BJ (cell line): ENCODE results near the gene CCDC14. TPM values are rescaled to one million over a fixed set of nuclear protein-coding genes. Genes with fewer than 3 reads are reported as not detected.
"Not testable (repeated sequence)": the region's sequence is repeated elsewhere in the genome, so short reads cannot be mapped to it uniquely, and the experiment has no call there.

ENCODE experiments used
- CTCF ChIA-PET: fragments of 350-600 bp; formaldehyde crosslinking; extraction: SDS; loops from one replicate; lab custom pipeline; 2021; ENCODE audit warnings: antibody characterized with exemption, inconsistent platforms; lab: Yijun Ruan, JAX
- POLR2A ChIA-PET: fragments of 300-600 bp; sonication (Branson Sonifier 250); formaldehyde crosslinking; extraction: SDS; loops from one replicate; lab custom pipeline; 2021; ENCODE audit warnings: antibody characterized with exemption; lab: Charles Lee
- DNase-seq: peaks from one replicate; pipeline ENCODE4 v3.0.0-alpha.2; 2011; ENCODE audit warnings: low read depth
- H3K27me3 ChIP-seq: 2 replicates; pipeline ENCODE4 v1.6.0; 2011; ENCODE audit warnings: low read length; ENCODE audit not compliant: control insufficient read depth, insufficient read depth
- H3K36me3 ChIP-seq: 2 replicates; pipeline ENCODE4 v1.5.1; 2011; ENCODE audit warnings: low read length; ENCODE audit not compliant: control insufficient read depth, insufficient read depth
- H3K4me3 ChIP-seq: 2 replicates; pipeline ENCODE4 v1.5.1; 2011; ENCODE audit warnings: low read depth, mild to moderate bottlenecking, control low read depth, low read length
- polyA minus RNA-seq: library from RNA; depleted of rRNA, polyadenylated mRNA; stranded (reverse); fragments of >200 nt; gene quantifications from 2 replicates; pipeline ENCODE4 v1.2.3, GENCODE V29; 2011; rRNA and poly(A)+ RNA removed
- polyA plus RNA-seq: library from polyadenylated mRNA; depleted of rRNA; stranded (reverse); fragments of >200 nt; gene quantifications from 2 replicates; pipeline ENCODE4 v1.2.3, GENCODE V29; 2011; rRNA removed
- TF ChIP-seq, protein P1 (sequence below): IDR thresholded peaks from 2 replicates; pipeline ENCODE4 v1.5.1; 2011; ENCODE audit warnings: low read depth, mild to moderate bottlenecking, control low read depth, inconsistent platforms, low read length, moderate library complexity; ENCODE audit not compliant: insufficient read depth

Gene CCDC14
- 112 and 122 TPM in 2 replicates for polyA plus RNA-seq
- 63.2 and 73.7 TPM in 2 replicates for polyA minus RNA-seq

GRCh38 chr3:123960781-123961507 lies at the start of gene CCDC14:
CCDC14 (minus strand) TSS chr3:123961229; CDS start chr3:123961173, 56 bp downstream.
- ChIA-PET CTCF (interaction anchor here (0.9 to 1.8 kb wide), 5 partner anchors 13 to 56 kb away, joined by 3 to 4 read pairs (median 3); no protein-coding TSS in a partner anchor), POLR2A (interaction anchor here (0.6 kb wide), 2 partner anchors 124 to 394 kb away, joined by 3 to 4 read pairs; no protein-coding TSS in a partner anchor)

DNA sequence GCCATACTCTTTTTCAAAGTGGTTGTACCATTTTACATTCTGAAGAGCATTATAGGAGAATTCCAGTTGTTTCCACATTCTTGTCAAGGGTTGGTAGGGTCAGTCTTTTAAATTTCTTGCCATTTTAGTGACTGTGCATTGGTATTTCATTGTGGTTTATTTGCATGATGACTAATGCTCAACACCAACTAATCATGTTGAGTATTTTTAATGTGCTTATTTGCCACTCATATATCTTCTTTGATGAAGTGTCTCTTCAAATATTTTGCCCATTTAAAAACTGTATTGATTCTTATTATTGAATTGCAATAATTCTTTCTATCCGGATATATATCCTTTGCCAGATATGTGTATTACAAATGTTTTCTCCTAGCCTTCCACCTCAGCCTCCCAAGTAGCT lies 47.3 kb upstream of the CCDC14 start:
- H3K4me3 ChIP-seq, DNase-seq, H3K27me3 ChIP-seq, H3K36me3 ChIP-seq, POLR2A ChIA-PET: not testable (repeated sequence)
- CTCF ChIA-PET: interaction anchor here (0.6 to 1.4 kb wide), 2 partner anchors 25 to 508 kb away, joined by 3 read pairs; partner anchors contain the start of gene KALRN

More at GRCh38 chr3:123960781-123961507, at the start of gene CCDC14:
- Histone ChIP-seq H3K36me3 (no peaks in the 10 kb centered on the region), H3K27me3 (no peaks in the 10 kb centered on the region), H3K4me3 (peak within 1 kb of the TSS; percentile 79)
- DNase-seq: peak; percentile 80
- TF ChIP-seq, protein P1, sequence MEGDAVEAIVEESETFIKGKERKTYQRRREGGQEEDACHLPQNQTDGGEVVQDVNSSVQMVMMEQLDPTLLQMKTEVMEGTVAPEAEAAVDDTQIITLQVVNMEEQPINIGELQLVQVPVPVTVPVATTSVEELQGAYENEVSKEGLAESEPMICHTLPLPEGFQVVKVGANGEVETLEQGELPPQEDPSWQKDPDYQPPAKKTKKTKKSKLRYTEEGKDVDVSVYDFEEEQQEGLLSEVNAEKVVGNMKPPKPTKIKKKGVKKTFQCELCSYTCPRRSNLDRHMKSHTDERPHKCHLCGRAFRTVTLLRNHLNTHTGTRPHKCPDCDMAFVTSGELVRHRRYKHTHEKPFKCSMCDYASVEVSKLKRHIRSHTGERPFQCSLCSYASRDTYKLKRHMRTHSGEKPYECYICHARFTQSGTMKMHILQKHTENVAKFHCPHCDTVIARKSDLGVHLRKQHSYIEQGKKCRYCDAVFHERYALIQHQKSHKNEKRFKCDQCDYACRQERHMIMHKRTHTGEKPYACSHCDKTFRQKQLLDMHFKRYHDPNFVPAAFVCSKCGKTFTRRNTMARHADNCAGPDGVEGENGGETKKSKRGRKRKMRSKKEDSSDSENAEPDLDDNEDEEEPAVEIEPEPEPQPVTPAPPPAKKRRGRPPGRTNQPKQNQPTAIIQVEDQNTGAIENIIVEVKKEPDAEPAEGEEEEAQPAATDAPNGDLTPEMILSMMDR: no peak

GRCh38 chr3:124007186-124007585 lies 46.2 kb upstream of the CCDC14 start:
- TF ChIP-seq, protein P1: no peak
- DNase-seq: peak; percentile 44
- POLR2A ChIA-PET: no interaction called here
- CTCF ChIA-PET: interaction anchor here (0.9 to 2.0 kb wide), 2 partner anchors 9 to 273 kb away, joined by 3 to 5 read pairs; no protein-coding TSS in a partner anchor
- no peaks in the 10 kb centered on the region for H3K27me3 ChIP-seq
- no peak overlapping the region for H3K4me3 ChIP-seq
- H3K36me3 ChIP-seq: no peaks in the 10 kb centered on the region

GRCh38 chr3:124002405-124003079 lies 41.5 kb upstream of the CCDC14 start:
- DNase-seq, H3K4me3 ChIP-seq, H3K27me3 ChIP-seq, CTCF ChIA-PET, POLR2A ChIA-PET, H3K36me3 ChIP-seq: not testable (repeated sequence)

- CTCF ChIA-PET, H3K4me3 ChIP-seq, H3K36me3 ChIP-seq, H3K27me3 ChIP-seq, DNase-seq, POLR2A ChIA-PET: not testable (repeated sequence)
Measured at GRCh38 chr3:124001366-124001765, 40.3 kb upstream of the CCDC14 start.

DNA sequence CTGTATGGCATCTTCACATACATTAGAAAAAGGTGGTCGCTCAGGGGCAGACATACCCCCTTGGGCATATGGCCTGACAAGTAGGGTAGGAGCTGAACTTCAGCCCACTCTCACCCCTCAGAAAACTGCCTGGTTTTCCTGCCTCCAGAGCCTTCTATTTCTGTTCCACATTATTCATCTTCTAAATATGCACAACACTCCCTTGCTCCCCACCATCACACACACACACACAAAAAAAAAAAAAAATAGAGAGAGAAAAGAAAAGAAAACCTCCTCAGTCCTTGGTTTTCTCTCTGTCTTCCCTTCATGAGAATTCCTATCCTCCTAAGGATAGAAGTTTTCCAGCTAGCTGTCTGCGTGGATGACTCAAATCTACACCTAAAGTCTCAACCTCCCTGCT lies 36.5 kb upstream of the CCDC14 start:
- Histone ChIP-seq H3K36me3 (no peaks in the 10 kb centered on the region), H3K27me3 (peaks cover 1% of the 10 kb centered on the region; the same call in 1 of the 2 replicates), H3K4me3 (no peak overlapping the region)
- TF ChIP-seq, protein P1: no peak
- CTCF ChIA-PET: interaction anchor here (1.0 kb wide), 1 partner anchor 17 kb away, joined by 3 read pairs; no protein-coding TSS in a partner anchor
- POLR2A ChIA-PET: interaction anchor here (0.7 kb wide), 1 partner anchor 62 kb away, joined by 3 read pairs; no protein-coding TSS in a partner anchor
- DNase-seq: no peak
